ENCODE data around the gene TRIM61. TPM values are rescaled to one million over a fixed set of nuclear protein-coding genes. Genes with fewer than 3 reads are reported as not detected.

TRIM61 gene
- 1.5 and 4.5 TPM in 2 replicates for total RNA-seq

GRCh38 chr4:164977243-164978164 lies at the start of gene TRIM61:
TSS of gene TRIM61 (minus strand) at chr4:164977657. CDS start at chr4:164970002, 7,655 bp downstream.

Other genes with a start within 250 kb of the TRIM61 start
- not detected in 2 replicates for gene SMIM31, start 223.5 kb downstream of the TRIM61 start, total RNA-seq
- not detected in 2 replicates for gene APELA, start 100.5 kb downstream of the TRIM61 start, total RNA-seq
- gene TRIM60, start 54.3 kb upstream of the TRIM61 start, total RNA-seq, result not detected in 2 replicates
- not detected in 2 replicates for gene TRIM75, start 76.2 kb upstream of the TRIM61 start, total RNA-seq
- gene TMEM192, start 135.2 kb upstream of the TRIM61 start, total RNA-seq, result 6.1 and 9.0 TPM in 2 replicates
- 19.7 and 24.7 TPM in 2 replicates for gene KLHL2, start 229.9 kb upstream of the TRIM61 start, total RNA-seq

Data from regular cardiac myocyte (primary cell).